ENCODE results near the gene PRSS33. TPM values are rescaled to one million over a fixed set of nuclear protein-coding genes. Genes with fewer than 3 reads are reported as not detected.

Gene PRSS33
- total and polyA plus RNA-seq, 12 donors: 0.60 TPM; not detected in 11

DNA sequence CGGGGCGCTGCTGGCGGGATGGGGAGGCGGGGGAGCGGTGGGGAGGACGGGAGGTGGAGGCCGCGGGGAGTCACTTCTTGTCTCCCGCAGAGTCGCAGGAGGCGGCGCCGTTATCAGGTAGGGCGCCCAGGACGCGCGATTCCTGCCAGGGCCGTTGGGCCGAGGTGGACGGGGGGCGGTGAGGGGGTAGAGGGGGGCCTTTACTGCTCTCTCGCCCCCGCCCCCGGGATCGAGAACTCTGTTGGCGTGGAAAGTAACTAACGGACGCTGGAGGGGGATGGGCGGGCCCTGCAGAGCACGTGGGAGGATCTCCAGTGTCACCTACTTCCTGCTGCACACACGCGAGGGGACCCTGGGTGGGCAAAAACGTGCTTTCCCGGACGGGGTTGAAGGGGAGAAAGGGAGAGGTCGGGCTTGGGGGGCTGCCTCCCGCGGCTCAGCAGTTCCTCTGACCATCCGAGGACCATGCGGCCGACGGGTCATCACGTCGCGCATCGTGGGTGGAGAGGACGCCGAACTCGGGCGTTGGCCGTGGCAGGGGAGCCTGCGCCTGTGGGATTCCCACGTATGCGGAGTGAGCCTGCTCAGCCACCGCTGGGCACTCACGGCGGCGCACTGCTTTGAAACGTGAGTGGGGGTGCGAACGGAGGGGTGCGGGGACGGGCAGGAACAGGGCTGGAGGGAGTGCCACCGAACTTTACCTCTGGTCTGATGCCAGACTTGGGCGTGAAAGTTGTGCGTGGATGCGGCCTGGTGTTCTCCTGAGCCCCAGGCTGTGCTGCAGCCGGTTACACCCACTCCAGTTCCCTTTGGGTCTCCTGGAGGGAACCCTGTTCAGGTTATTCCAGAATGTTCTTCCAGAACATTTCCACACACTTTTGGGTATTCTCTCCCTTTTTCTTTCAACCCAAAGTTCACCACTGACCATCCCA, 30.2 kb upstream of the PRSS33 start:
- no peak overlapping the region for H3K4me3 ChIP-seq
- H3K4me1 ChIP-seq: no peaks in the 10 kb centered on the region
- intact Hi-C loops (cut with DNase I): no loop called here
- no peaks in the 10 kb centered on the region for H3K36me3 ChIP-seq
- TF ChIP-seq, protein P1, sequence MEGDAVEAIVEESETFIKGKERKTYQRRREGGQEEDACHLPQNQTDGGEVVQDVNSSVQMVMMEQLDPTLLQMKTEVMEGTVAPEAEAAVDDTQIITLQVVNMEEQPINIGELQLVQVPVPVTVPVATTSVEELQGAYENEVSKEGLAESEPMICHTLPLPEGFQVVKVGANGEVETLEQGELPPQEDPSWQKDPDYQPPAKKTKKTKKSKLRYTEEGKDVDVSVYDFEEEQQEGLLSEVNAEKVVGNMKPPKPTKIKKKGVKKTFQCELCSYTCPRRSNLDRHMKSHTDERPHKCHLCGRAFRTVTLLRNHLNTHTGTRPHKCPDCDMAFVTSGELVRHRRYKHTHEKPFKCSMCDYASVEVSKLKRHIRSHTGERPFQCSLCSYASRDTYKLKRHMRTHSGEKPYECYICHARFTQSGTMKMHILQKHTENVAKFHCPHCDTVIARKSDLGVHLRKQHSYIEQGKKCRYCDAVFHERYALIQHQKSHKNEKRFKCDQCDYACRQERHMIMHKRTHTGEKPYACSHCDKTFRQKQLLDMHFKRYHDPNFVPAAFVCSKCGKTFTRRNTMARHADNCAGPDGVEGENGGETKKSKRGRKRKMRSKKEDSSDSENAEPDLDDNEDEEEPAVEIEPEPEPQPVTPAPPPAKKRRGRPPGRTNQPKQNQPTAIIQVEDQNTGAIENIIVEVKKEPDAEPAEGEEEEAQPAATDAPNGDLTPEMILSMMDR (IDR thresholded peaks at IDR 0.05): no peak
- DNase-seq: no peak
- no peaks in the 10 kb centered on the region for H3K9me3 ChIP-seq
- no peak overlapping the region for H3K27ac ChIP-seq
- H3K27me3 ChIP-seq: peaks cover 0 to 70% (median 42%) of the 10 kb centered on the region in 7 donors
- ATAC-seq: no peak
- 65 to 74% methylated on average over 66 to 68 of the region's 68 CpGs for WGBS, 2 donors

GRCh38 chr16:2816751-2817339, 29.5 kb upstream of the PRSS33 start, which contains the start of gene PRSS21:
PRSS21 (plus strand) TSS chr16:2817237; CDS start chr16:2817269, 32 bp downstream.
- H3K4me3 ChIP-seq: no peak within 1 kb of the TSS
- no peak for ATAC-seq

GRCh38 chr16:2815299-2815771, 28.0 kb upstream of the PRSS33 start:
- H3K4me3 ChIP-seq: no peak overlapping the region
- ATAC-seq: no peak
- intact Hi-C loops (cut with DNase I): no loop called here
- H3K27me3 ChIP-seq: peaks cover 0 to 81% (median 48%) of the 10 kb centered on the region in 7 donors
- no peak overlapping the region for H3K27ac ChIP-seq
- TF ChIP-seq, protein P1 (IDR thresholded peaks at IDR 0.05): no peak
- no peak for DNase-seq
- H3K4me1 ChIP-seq: peaks cover 0 to 6% (median 0%) of the 10 kb centered on the region in 9 donors
- WGBS, 2 donors: 74 to 77% methylated on average over 10 of the region's 10 CpGs
- H3K36me3 ChIP-seq: no peaks in the 10 kb centered on the region
- no peaks in the 10 kb centered on the region for H3K9me3 ChIP-seq

More at GRCh38 chr16:2816751-2817339, 29.5 kb upstream of the PRSS33 start, which contains the start of gene PRSS21:
- Histone ChIP-seq H3K4me1 (peaks cover 0 to 3% (median 0%) of the 10 kb centered on the region in 9 donors), H3K9me3 (no peaks in the 10 kb centered on the region), H3K27me3 (peaks cover 0 to 75% (median 45%) of the 10 kb centered on the region in 7 donors), H3K36me3 (no peaks in the 10 kb centered on the region), H3K27ac (no peak within 1 kb of the TSS)
- TF ChIP-seq, protein P1 (IDR thresholded peaks at IDR 0.05): no peak
- intact Hi-C loops (cut with DNase I): no loop called here
- WGBS, 2 donors: 63 to 64% methylated on average over 28 of the region's 28 CpGs
- DNase-seq: no peak

DNA sequence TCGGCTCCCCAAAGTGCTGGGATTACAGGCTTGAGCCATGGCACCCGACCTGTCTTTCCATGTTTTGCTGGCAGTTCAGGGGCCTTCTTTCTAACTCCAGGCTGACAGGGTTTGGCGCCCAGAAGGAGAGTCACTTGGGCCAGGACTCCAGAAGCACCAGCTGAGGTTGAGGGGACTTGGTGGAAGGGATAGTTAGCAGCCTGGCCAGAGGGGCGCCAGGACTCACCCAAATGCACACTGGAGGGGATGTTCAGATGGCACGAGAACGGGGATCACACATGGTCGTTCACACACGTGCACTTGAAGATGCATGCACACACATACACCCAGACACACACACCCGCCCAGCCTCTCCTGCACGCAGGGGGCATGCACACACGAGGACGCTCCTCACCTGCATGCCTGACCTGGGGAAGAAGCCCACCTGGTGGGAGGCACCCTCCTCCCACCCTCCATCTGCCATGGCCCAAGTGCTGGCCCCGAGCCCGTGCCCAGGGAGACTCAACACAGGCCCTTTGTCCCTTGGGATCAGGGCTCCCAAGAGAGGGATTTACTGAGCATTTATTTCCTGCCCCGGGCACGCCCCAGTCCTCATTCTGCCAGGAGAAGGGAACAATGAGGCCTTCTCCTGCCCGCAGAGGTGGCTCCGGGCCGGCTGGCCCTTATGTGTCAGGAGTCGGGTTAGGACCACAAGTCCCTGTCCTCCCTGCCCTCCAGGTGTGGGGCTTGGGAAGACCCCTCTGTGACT, 27.4 kb upstream of the PRSS33 start:
- 78 to 80% methylated on average over 20 of the region's 20 CpGs for WGBS, 2 donors
- no peak overlapping the region for H3K27ac ChIP-seq
- ATAC-seq: no peak
- H3K4me1 ChIP-seq: peaks cover 0 to 6% (median 0%) of the 10 kb centered on the region in 9 donors
- H3K36me3 ChIP-seq: no peaks in the 10 kb centered on the region
- TF ChIP-seq, protein P1 (IDR thresholded peaks at IDR 0.05): no peak
- DNase-seq: no peak
- H3K27me3 ChIP-seq: peaks cover 0 to 81% (median 46%) of the 10 kb centered on the region in 7 donors
- H3K9me3 ChIP-seq: no peaks in the 10 kb centered on the region
- no peak overlapping the region for H3K4me3 ChIP-seq
- intact Hi-C loops (cut with DNase I): no loop called here

Measured in heart right ventricle (tissue), 16 donors.